Measurements from ENCODE around the gene CTLA4. TPM values are rescaled to one million over a fixed set of nuclear protein-coding genes. Genes with fewer than 3 reads are reported as not detected.

CTLA4 gene
- polyA plus RNA-seq, 1 donor (not counting 4 experiments of a cell fraction or from before 2014, with no cell fraction given) = not detected

DNA sequence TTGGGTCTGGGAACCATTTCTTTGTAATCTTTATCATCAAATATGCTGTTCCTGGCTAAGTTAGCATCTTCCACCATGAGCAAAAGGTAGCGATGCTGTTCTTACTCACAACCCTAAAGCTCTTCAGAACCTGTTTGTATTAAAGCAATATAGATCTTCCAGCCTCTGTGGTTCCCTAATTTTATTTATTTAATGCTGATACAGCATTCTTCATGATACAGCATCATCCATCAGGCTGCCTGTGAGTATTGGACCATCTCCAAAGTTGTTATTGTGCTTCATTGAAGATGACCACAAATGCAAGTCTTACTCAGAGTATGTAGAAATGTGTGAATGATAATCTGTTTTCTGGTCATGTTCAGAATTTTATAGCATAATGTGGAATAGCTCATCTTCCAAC lies 40.9 kb upstream of the CTLA4 start:
- H3K27me3 ChIP-seq (ENCODE audit: control insufficient read depth, extremely low read depth, insufficient read depth, low read length) = peaks cover 3% of the 10 kb centered on the region
- H4K20me1 ChIP-seq (ENCODE audit: control insufficient read depth, extremely low read depth, insufficient read depth, low read length) = no peaks in the 10 kb centered on the region
- H3K4me2 ChIP-seq (ENCODE audit: control insufficient read depth, extremely low read depth, insufficient read depth, low read depth, low read length) = no peak overlapping the region
- no peaks in the 10 kb centered on the region for H3K36me3 ChIP-seq (ENCODE audit: control insufficient read depth in 2 of 2, extremely low read depth in 1 of 2, insufficient read depth in 2 of 2, low read length in 2 of 2)
- H2AFZ ChIP-seq (ENCODE audit: control insufficient read depth, low read length) = no peak overlapping the region
- H3K4me3 ChIP-seq (ENCODE audit: control insufficient read depth in 2 of 3, extremely low read depth in 1 of 3, insufficient read depth in 2 of 3, low read depth in 1 of 3, low read length in 3 of 3) = no peak overlapping the region
- TF ChIP-seq, protein P1, sequence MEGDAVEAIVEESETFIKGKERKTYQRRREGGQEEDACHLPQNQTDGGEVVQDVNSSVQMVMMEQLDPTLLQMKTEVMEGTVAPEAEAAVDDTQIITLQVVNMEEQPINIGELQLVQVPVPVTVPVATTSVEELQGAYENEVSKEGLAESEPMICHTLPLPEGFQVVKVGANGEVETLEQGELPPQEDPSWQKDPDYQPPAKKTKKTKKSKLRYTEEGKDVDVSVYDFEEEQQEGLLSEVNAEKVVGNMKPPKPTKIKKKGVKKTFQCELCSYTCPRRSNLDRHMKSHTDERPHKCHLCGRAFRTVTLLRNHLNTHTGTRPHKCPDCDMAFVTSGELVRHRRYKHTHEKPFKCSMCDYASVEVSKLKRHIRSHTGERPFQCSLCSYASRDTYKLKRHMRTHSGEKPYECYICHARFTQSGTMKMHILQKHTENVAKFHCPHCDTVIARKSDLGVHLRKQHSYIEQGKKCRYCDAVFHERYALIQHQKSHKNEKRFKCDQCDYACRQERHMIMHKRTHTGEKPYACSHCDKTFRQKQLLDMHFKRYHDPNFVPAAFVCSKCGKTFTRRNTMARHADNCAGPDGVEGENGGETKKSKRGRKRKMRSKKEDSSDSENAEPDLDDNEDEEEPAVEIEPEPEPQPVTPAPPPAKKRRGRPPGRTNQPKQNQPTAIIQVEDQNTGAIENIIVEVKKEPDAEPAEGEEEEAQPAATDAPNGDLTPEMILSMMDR (optimal IDR thresholded peaks at IDR 0.05 in 1 of 3, IDR thresholded peaks at IDR 0.05 in 1 of 3, conservative IDR thresholded peaks at IDR 0.05 in 1 of 3; ENCODE audit: extremely low read depth in 1 of 3, insufficient read depth in 2 of 3, low read length in 3 of 3) = no peak
- TF ChIP-seq EZH2 (IDR thresholded peaks at IDR 0.05; ENCODE audit: low read length) = no peak
- no peaks in the 10 kb centered on the region for H3K79me2 ChIP-seq (ENCODE audit: control insufficient read depth, insufficient read depth, low read length)
- H3K9me1 ChIP-seq (ENCODE audit: control insufficient read depth, extremely low read depth, insufficient read depth, low read length) = no peaks in the 10 kb centered on the region
- dilution Hi-C loops (cut with MboI; ENCODE audit: extremely low pct_ligation_motif_present, low sequenced_read_pairs) = no loop called here
- H3K9ac ChIP-seq (ENCODE audit: control insufficient read depth, extremely low read depth, insufficient read depth, low read length) = no peak overlapping the region
- no peak overlapping the region for H3K27ac ChIP-seq (ENCODE audit: control insufficient read depth, insufficient read depth, low read length)
- H3K9me3 ChIP-seq (ENCODE audit: control insufficient read depth, low read depth, low read length) = no peaks in the 10 kb centered on the region
- FAIRE-seq (no peak), DNase-seq (ENCODE audit: low read depth, low spot score) (no peak)
- no peaks in the 10 kb centered on the region for H3K4me1 ChIP-seq (ENCODE audit: control insufficient read depth, extremely low read depth, insufficient read depth, low read length)

DNA sequence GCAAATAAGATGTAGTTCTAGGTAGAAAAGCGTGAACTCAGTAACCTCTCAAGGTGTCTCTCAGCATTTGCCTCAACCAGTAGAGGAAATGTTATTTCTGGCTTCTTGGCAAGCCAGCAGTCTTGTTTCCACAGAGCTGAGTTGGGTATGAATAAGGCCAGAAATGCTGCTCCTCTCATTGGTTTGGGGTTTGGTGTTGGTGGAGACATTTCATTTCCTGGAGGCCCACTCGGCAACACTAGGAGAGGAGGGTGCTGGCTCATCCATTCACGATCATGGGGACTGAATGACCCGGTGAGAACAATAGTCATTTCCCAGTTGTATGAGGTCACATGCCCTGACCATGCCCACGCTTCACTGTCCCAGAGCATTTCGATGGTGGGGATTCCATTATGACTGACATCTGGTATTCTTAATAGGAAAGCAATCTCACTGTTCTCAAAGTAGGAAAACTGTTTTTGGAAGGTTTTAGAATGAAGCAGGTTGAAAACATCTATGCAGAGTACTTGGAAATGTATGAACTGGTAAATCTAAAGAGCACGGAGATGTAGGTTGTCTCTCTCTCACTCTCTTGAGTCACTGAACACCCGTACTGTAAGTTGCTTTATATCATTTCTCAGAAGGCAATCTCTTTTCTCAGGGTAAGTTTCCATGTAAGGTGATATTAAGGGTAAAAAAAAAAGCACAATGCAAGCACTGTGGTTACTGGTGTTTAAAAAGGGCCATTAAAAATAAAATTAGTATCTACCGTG lies 37.1 kb upstream of the CTLA4 start:
- H3K79me2 ChIP-seq (ENCODE audit: control insufficient read depth, insufficient read depth, low read length) = no peaks in the 10 kb centered on the region
- no peak overlapping the region for H3K9ac ChIP-seq (ENCODE audit: control insufficient read depth, extremely low read depth, insufficient read depth, low read length)
- H3K4me1 ChIP-seq (ENCODE audit: control insufficient read depth, extremely low read depth, insufficient read depth, low read length) = no peaks in the 10 kb centered on the region
- DNase-seq (ENCODE audit: low read depth, low spot score) (no peak), FAIRE-seq (no peak)
- TF ChIP-seq EZH2 (IDR thresholded peaks at IDR 0.05; ENCODE audit: low read length) = no peak
- TF ChIP-seq, protein P1 (optimal IDR thresholded peaks at IDR 0.05 in 1 of 3, IDR thresholded peaks at IDR 0.05 in 1 of 3, conservative IDR thresholded peaks at IDR 0.05 in 1 of 3; ENCODE audit: extremely low read depth in 1 of 3, insufficient read depth in 2 of 3, low read length in 3 of 3) = no peak
- H3K27me3 ChIP-seq (ENCODE audit: control insufficient read depth, extremely low read depth, insufficient read depth, low read length) = no peaks in the 10 kb centered on the region
- no peak overlapping the region for H3K27ac ChIP-seq (ENCODE audit: control insufficient read depth, insufficient read depth, low read length)
- no peaks in the 10 kb centered on the region for H3K9me1 ChIP-seq (ENCODE audit: control insufficient read depth, extremely low read depth, insufficient read depth, low read length)
- dilution Hi-C loops (cut with MboI; ENCODE audit: extremely low pct_ligation_motif_present, low sequenced_read_pairs) = no loop called here
- no peak overlapping the region for H3K4me2 ChIP-seq (ENCODE audit: control insufficient read depth, extremely low read depth, insufficient read depth, low read depth, low read length)
- H3K36me3 ChIP-seq (ENCODE audit: control insufficient read depth in 2 of 2, extremely low read depth in 1 of 2, insufficient read depth in 2 of 2, low read length in 2 of 2) = no peaks in the 10 kb centered on the region
- H2AFZ ChIP-seq (ENCODE audit: control insufficient read depth, low read length) = no peak overlapping the region
- H3K4me3 ChIP-seq (ENCODE audit: control insufficient read depth in 2 of 3, extremely low read depth in 1 of 3, insufficient read depth in 2 of 3, low read depth in 1 of 3, low read length in 3 of 3) = no peak overlapping the region
- H3K9me3 ChIP-seq (ENCODE audit: control insufficient read depth, low read depth, low read length) = no peaks in the 10 kb centered on the region
- H4K20me1 ChIP-seq (ENCODE audit: control insufficient read depth, extremely low read depth, insufficient read depth, low read length) = no peaks in the 10 kb centered on the region

Data from keratinocyte (primary cell).